SH-SY5Y (cell line): ENCODE data around the gene ACBD4.

ENCODE experiments used
- GATA2 ChIP-seq: IDR thresholded peaks from 2 replicates; pipeline ENCODE4 v1.6.1; 2011; ENCODE audit warnings: mild to moderate bottlenecking, low read depth, low read length
- GATA3 ChIP-seq: IDR thresholded peaks from 2 replicates; pipeline ENCODE4 v1.6.1; 2011; ENCODE audit warnings: low read depth, mild to moderate bottlenecking, low read length, moderate library complexity

The ACBD4 gene

GRCh38 chr17:45144199-45145034 lies 8.9 kb downstream of the ACBD4 start:
- TF ChIP-seq GATA2 (no peak), GATA3 (no peak)

DNA sequence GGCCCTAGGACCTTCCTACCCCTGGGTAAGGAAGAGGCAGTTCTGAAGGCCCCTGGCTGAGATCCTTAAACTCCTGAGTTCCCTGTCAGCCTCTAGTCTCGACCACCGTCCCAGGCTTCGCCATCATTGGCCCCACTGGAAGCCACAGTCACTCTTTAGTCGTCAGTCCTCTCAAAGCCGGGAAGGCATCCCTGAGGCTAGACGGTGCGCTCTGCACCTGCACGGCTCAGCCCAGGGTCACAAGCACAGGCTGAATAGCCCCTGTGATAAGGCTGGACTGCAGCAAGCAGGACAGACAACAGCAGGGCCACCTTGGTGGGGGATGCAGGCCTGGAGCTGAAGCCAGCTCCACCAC lies 9.5 kb downstream of the ACBD4 start:
- TF ChIP-seq GATA3 = no peak
- no peak for TF ChIP-seq GATA2

- TF ChIP-seq GATA2 (no peak), GATA3 (no peak)
Measured at GRCh38 chr17:45146166-45146565, 10.7 kb downstream of the ACBD4 start.

DNA sequence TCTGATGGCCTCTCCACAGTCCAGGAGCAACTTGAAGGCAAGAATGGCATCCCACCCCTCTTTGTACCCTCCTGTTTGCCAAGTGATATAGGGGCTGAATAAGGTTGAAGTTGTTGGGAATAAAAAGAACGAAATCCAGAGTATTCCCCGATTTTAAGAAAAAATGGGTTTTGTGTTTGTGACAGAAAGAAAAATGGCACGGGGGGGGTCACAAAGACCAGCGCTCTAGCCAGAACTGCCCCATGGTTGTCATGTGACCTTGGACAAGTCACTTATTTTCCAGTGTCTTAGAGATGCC lies 11.1 kb downstream of the ACBD4 start:
- TF ChIP-seq GATA3 (no peak), GATA2 (no peak)

- TF ChIP-seq GATA3 (no peak), GATA2 (no peak)
Measured at GRCh38 chr17:45146890-45147580, 11.5 kb downstream of the ACBD4 start.

DNA sequence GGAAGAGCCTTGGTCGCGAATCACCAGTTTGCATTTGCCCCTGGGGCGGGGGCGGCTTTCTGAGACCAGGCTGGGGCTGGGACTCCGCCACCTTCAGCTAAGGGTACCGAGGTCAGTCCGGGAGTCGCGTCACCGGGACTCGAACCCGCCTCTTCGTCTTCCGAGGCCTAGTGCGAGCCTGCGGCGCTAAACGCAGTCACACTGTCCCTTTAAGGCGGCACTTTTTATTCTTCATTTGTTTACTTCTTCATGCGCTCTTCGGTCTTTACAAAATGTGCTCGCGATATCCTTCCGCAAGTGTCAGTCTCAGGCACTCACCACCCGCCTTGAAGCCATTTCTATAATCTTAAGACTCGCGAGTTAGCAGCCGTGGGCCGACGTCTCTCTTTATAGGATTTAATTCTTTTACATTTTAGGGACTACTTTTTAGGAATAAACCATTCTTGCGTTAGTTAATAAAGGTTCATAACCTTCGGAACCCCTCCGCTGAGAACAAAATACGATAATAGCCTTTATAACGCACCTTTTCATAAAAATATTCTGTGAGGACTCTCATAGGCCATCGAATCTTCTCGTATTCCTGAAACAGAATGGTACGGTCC lies 12.2 kb downstream of the ACBD4 start:
- no peak for TF ChIP-seq GATA3
- TF ChIP-seq GATA2 = no peak

DNA sequence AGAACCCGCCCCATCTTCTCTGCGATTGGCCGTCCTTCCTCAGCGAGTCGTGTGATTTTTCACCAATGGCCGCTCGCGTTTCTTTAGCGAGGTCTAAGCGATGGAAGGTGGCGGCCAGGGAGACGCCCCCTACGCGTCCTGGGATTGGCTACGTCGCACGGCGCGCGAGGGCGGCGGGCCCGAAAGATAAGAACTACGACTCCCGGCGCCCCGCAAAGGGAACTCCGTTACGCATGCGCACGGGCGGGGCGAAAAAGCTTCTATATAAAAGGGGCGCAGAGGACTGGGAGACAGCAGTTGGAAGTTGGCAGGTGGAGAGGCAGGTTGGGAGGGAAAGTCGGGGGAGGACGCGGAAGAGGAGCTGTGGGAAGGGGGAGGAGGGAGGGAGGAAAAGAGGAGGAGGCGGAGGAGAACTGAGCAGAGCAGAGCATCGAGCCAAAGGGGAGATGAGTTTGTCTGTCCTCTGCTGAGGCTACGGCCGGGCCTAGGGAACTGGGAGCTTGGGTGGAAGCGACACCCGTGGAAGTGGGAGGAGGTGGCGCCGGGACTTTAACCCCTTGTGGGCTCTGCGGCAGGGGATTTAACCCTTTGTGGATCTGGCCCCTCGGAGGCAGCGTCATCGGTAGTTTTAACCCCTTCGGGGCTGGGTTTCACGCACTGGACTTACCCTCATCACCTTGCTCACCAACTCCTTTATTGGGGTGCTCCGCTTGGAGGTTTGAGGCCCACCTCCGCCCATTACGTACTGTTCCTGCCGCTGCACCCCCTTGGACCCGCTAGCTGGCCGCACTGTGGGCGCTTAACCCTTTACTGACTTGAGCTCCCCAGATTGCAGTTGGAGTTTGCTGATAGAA lies 12.9 kb downstream of the ACBD4 start, which contains the start of gene HEXIM1:
HEXIM1 (plus strand) TSS at position 293 of the 854 bp plus-strand sequence. CDS start 716 bp downstream, outside the sequence.
- TF ChIP-seq GATA2 = peak; percentile 84
- no peak for TF ChIP-seq GATA3

- no peak for TF ChIP-seq GATA2
Measured at GRCh38 chr17:45149037-45149668, 13.7 kb downstream of the ACBD4 start.

- TF ChIP-seq GATA3 (no peak), GATA2 (no peak)
Measured at GRCh38 chr17:45149669-45150664, 14.5 kb downstream of the ACBD4 start.

DNA sequence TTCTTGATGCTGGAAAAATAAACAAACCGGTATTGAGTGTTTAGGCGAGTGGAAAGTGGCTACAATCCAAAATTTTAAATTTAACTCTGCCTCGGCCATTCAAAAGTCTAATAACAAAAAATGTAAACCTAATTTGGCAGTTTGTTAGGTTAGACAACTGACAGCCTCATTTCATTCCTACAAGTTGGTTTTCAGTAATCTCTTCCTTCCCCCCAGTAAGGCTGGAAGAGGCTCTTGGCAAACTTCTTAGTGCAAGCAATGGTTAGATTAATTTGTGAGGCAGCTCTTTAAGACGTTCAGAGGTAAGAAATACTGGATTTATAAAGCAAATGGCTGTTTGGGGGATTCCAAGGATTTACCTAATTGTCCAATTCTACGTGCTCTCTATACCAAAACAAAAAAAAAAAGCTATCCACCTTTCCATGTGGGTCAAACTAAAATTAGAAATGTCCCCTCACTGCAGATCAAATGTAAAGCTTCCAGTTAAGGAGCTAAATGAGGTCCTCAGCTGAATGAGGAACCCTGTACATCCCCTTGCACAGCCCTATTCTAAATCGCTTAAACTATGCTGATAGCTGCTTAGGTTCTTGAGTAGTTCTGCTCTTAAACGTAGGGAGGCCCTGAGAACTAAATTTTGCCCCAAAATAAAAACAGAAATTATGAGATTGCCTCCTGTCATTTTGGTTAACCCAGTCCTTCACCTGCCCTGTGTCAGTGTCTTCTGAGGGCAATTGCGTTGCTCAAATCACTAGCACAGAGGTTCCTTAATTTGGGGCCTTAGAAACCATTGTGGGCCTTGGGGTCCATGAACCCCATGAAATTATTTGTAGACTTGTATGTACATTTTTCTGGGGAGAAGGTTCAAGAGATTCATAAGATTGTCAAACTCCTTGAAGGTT lies 15.7 kb downstream of the ACBD4 start:
- TF ChIP-seq GATA3 (no peak), GATA2 (no peak)

GRCh38 chr17:45155029-45155428 lies 19.5 kb downstream of the ACBD4 start:
- TF ChIP-seq GATA3 = no peak
- no peak for TF ChIP-seq GATA2

- TF ChIP-seq GATA3 (no peak), GATA2 (no peak)
Measured at GRCh38 chr17:45155483-45155882, 20.0 kb downstream of the ACBD4 start.
